ENCODE data around the gene RIPK4. TPM values are rescaled to one million over a fixed set of nuclear protein-coding genes. Genes with fewer than 3 reads are reported as not detected.

Gene RIPK4
- total and polyA plus RNA-seq, 2 of the 13 experiments (the other 11 are each of a cell fraction or from before 2014, with no cell fraction given), result 3.1 to 4.9 TPM

- no peak for TF ChIP-seq PREB (CRISPR knock-in tag; IDR thresholded peaks at IDR 0.05)
- TF ChIP-seq TCF12 (IDR thresholded peaks at IDR 0.05), result no peak
- TF ChIP-seq TCF12 (CRISPR knock-in tag; IDR thresholded peaks at IDR 0.05), result no peak
- TF ChIP-seq, protein P1, sequence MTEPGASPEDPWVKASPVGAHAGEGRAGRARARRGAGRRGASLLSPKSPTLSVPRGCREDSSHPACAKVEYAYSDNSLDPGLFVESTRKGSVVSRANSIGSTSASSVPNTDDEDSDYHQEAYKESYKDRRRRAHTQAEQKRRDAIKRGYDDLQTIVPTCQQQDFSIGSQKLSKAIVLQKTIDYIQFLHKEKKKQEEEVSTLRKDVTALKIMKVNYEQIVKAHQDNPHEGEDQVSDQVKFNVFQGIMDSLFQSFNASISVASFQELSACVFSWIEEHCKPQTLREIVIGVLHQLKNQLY (CRISPR knock-in tag; IDR thresholded peaks at IDR 0.05), result no peak
- TF ChIP-seq HDAC1 (CRISPR knock-in tag; IDR thresholded peaks at IDR 0.05), result no peak
- TF ChIP-seq ZBED4 (CRISPR knock-in tag; IDR thresholded peaks at IDR 0.05; ENCODE audit: borderline replicate concordance), result no peak
- TF ChIP-seq HIVEP1 (CRISPR knock-in tag; IDR thresholded peaks at IDR 0.05), result no peak
- no peak for TF ChIP-seq JDP2 (CRISPR knock-in tag; IDR thresholded peaks at IDR 0.05; ENCODE audit: borderline replicate concordance)
- TF ChIP-seq ZNF260 (CRISPR knock-in tag; IDR thresholded peaks at IDR 0.05; ENCODE audit: borderline replicate concordance, low read depth), result no peak
- TF ChIP-seq ZBTB10 (CRISPR knock-in tag; IDR thresholded peaks at IDR 0.05; ENCODE audit: borderline replicate concordance), result no peak
- TF ChIP-seq KAT2B (IDR thresholded peaks at IDR 0.05; ENCODE audit: borderline replicate concordance, low read depth, low read length), result no peak
- no peak for TF ChIP-seq ZNF343 (CRISPR knock-in tag; IDR thresholded peaks at IDR 0.05)
- TF ChIP-seq, protein P2, sequence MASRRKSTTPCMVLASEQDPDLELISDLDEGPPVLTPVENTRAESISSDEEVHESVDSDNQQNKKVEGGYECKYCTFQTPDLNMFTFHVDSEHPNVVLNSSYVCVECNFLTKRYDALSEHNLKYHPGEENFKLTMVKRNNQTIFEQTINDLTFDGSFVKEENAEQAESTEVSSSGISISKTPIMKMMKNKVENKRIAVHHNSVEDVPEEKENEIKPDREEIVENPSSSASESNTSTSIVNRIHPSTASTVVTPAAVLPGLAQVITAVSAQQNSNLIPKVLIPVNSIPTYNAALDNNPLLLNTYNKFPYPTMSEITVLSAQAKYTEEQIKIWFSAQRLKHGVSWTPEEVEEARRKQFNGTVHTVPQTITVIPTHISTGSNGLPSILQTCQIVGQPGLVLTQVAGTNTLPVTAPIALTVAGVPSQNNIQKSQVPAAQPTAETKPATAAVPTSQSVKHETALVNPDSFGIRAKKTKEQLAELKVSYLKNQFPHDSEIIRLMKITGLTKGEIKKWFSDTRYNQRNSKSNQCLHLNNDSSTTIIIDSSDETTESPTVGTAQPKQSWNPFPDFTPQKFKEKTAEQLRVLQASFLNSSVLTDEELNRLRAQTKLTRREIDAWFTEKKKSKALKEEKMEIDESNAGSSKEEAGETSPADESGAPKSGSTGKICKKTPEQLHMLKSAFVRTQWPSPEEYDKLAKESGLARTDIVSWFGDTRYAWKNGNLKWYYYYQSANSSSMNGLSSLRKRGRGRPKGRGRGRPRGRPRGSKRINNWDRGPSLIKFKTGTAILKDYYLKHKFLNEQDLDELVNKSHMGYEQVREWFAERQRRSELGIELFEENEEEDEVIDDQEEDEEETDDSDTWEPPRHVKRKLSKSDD (CRISPR knock-in tag; IDR thresholded peaks at IDR 0.05; ENCODE audit: low read depth), result no peak
These were observed 57.7 kb downstream of the RIPK4 start (continued) for GRCh38 chr21:41709166-41709565.
